Dermis blood vessel endothelial cell (primary cell): ENCODE results near the gene CORIN. TPM values are rescaled to one million over a fixed set of nuclear protein-coding genes. Genes with fewer than 3 reads are reported as not detected.
"Not testable (repeated sequence)": the region's sequence is repeated elsewhere in the genome, so short reads cannot be mapped to it uniquely, and the experiment has no call there.

ENCODE experiments used
- DNase-seq: peaks from one replicate; pipeline ENCODE4 v3.0.0; 2010
- total RNA-seq: library from RNA; depleted of rRNA; stranded (reverse); fragments of >200 nt; gene quantifications from 2 replicates; pipeline ENCODE4 v1.2.3, GENCODE V29; 2014

The CORIN gene
- total RNA-seq, 1 donor from 2014 or later = 0.51 TPM

GRCh38 chr4:47624031-47624441, 213.8 kb downstream of the CORIN start:
- no peak for DNase-seq

GRCh38 chr4:47621181-47621580, 216.7 kb downstream of the CORIN start:
- no peak for DNase-seq

GRCh38 chr4:47619691-47620090, 218.2 kb downstream of the CORIN start:
- no peak for DNase-seq

- no peak for DNase-seq
Measured at GRCh38 chr4:47617607-47618006, 220.3 kb downstream of the CORIN start.

- no peak for DNase-seq
Measured at GRCh38 chr4:47615385-47615784, 222.5 kb downstream of the CORIN start.

- no peak for DNase-seq
Measured at GRCh38 chr4:47612116-47613023, 225.5 kb downstream of the CORIN start.

GRCh38 chr4:47606482-47606881, 231.4 kb downstream of the CORIN start:
- no peak for DNase-seq

- no peak for DNase-seq
Measured at GRCh38 chr4:47598896-47599295, 239.0 kb downstream of the CORIN start.

- no peak for DNase-seq
Measured at GRCh38 chr4:47598320-47598719, 239.5 kb downstream of the CORIN start.

- no peak for DNase-seq
Measured at GRCh38 chr4:47597696-47598095, 240.2 kb downstream of the CORIN start.

- DNase-seq = no peak
Measured at GRCh38 chr4:47590325-47590724, 247.5 kb downstream of the CORIN start.

- peak; percentile 5 for DNase-seq
Measured at GRCh38 chr4:47579235-47579634, 258.6 kb downstream of the CORIN start.

- peak; percentile 92 for DNase-seq
Measured at GRCh38 chr4:47577779-47578553, 259.9 kb downstream of the CORIN start.

- DNase-seq = no peak
Measured at GRCh38 chr4:47572981-47573380, 264.9 kb downstream of the CORIN start.

GRCh38 chr4:47570816-47571215, 267.1 kb downstream of the CORIN start:
- DNase-seq = no peak

- DNase-seq = no peak
Measured at GRCh38 chr4:47567511-47567910, 270.4 kb downstream of the CORIN start.

GRCh38 chr4:47566969-47567368, 270.9 kb downstream of the CORIN start:
- DNase-seq = no peak

- DNase-seq = no peak
Measured at GRCh38 chr4:47566566-47566965, 271.3 kb downstream of the CORIN start.

- no peak for DNase-seq
Measured at GRCh38 chr4:47562297-47562696, 275.6 kb downstream of the CORIN start.

- DNase-seq = no peak
Measured at GRCh38 chr4:47561331-47561730, 276.5 kb downstream of the CORIN start.

GRCh38 chr4:47560682-47561081, 277.2 kb downstream of the CORIN start:
- DNase-seq = no peak

- DNase-seq = no peak
Measured at GRCh38 chr4:47557255-47557654, 280.6 kb downstream of the CORIN start.

- not testable (repeated sequence) for DNase-seq
Measured at GRCh38 chr4:47555920-47556319, 281.9 kb downstream of the CORIN start.
